GM23338 (cell line): ENCODE measurements around the gene ZFP14. TPM values are rescaled to one million over a fixed set of nuclear protein-coding genes. Genes with fewer than 3 reads are reported as not detected.
A peak's percentile ranks its signal among the peaks of the same experiment; 100 is the strongest.

Experiments used
- ATAC-seq: fragments of 200-7000 bp; cut with Tn5 transposase; 3 replicates; pipeline ENCODE4 v1.9.1; 2020
- DNase-seq: peaks from one replicate; pipeline ENCODE4 v3.0.0-alpha.2; 2015; ENCODE audit warnings: low spot score
- H2AFZ ChIP-seq: fragments of 200-600 bp; sonication (generic); 2 replicates; pipeline ENCODE4 v1.8.0; 2016; ENCODE audit warnings: antibody characterized with exemption, mild to moderate bottlenecking, moderate library complexity
- H3F3A ChIP-seq: fragments of 200-600 bp; sonication (generic); replicated peaks from 2 replicates; pipeline ENCODE4 v1.8.0; 2017; ENCODE audit warnings: antibody characterized with exemption, mixed run types, low read depth
- H3K27ac ChIP-seq: fragments of 200-600 bp; sonication (generic); 2 replicates; pipeline ENCODE4 v1.6.1; 2016; ENCODE audit warnings: low read depth
- H3K27me3 ChIP-seq: fragments of 200-600 bp; sonication (generic); 2 replicates; pipeline ENCODE4 v1.8.0; 2016; ENCODE audit warnings: mild to moderate bottlenecking, mixed run types, moderate library complexity; ENCODE audit not compliant: insufficient read depth
- H3K36me3 ChIP-seq: fragments of 200-600 bp; sonication (generic); 2 replicates; pipeline ENCODE4 v1.8.0; 2016; ENCODE audit warnings: mild to moderate bottlenecking; ENCODE audit not compliant: insufficient read depth
- H3K4me1 ChIP-seq: fragments of 200-600 bp; sonication (generic); 2 replicates; pipeline ENCODE4 v1.8.0; 2016; ENCODE audit warnings: mild to moderate bottlenecking, moderate library complexity; ENCODE audit not compliant: insufficient read depth
- H3K4me2 ChIP-seq: fragments of 200-600 bp; sonication (generic); 2 replicates; pipeline ENCODE4 v1.7.1; 2017; ENCODE audit warnings: mixed run types
- H3K4me3 ChIP-seq: fragments of 200-600 bp; sonication (generic); 2 replicates; pipeline ENCODE4 v1.6.1; 2016; ENCODE audit warnings: mixed run types
- H3K79me2 ChIP-seq: fragments of 200-600 bp; sonication (generic); replicated peaks from 2 replicates; pipeline ENCODE4 v1.8.0; 2017; ENCODE audit warnings: mild to moderate bottlenecking; ENCODE audit not compliant: insufficient read depth
- H3K9me2 ChIP-seq: fragments of 200-600 bp; sonication (generic); 2 replicates; pipeline ENCODE4 v1.8.0; 2017; ENCODE audit not compliant: insufficient read depth
- H4K20me1 ChIP-seq: fragments of 200-600 bp; sonication (generic); replicated peaks from 2 replicates; pipeline ENCODE4 v1.8.0; 2017; ENCODE audit warnings: mild to moderate bottlenecking; ENCODE audit not compliant: insufficient read depth
- H3K27ac Mint-ChIP-seq: 2 replicates; pipeline ENCODE4 v1.8.0; 2020; ENCODE audit warnings: inconsistent platforms, mild to moderate bottlenecking, moderate library complexity, mixed read lengths
- H3K27me3 Mint-ChIP-seq: 3 replicates; pipeline ENCODE4 v1.8.0; 2022; ENCODE audit warnings: low read depth, mild to moderate bottlenecking, moderate library complexity, mixed read lengths, inconsistent platforms; ENCODE audit not compliant: insufficient read depth, poor library complexity
- H3K36me3 Mint-ChIP-seq: 3 replicates; pipeline ENCODE4 v1.8.0; 2021; ENCODE audit warnings: low read depth, mild to moderate bottlenecking, inconsistent platforms, moderate library complexity, mixed read lengths
- H3K4me1 Mint-ChIP-seq: 3 replicates; pipeline ENCODE4 v1.8.0; 2020; ENCODE audit warnings: mild to moderate bottlenecking, inconsistent platforms, mixed read lengths
- H3K4me3 Mint-ChIP-seq: 3 replicates; pipeline ENCODE4 v1.8.0; 2021; ENCODE audit warnings: moderate library complexity, mild to moderate bottlenecking, inconsistent platforms, mixed read lengths
- H3K9me3 Mint-ChIP-seq: 3 replicates; pipeline ENCODE4 v1.8.0; 2020; ENCODE audit warnings: moderate library complexity, mild to moderate bottlenecking, inconsistent platforms, mixed read lengths
- CREB1 ChIP-seq: fragments of 250-450 bp; sonication (Bioruptor Pico); IDR thresholded peaks from 2 replicates; pipeline ENCODE4 v1.5.0; 2020; ENCODE audit warnings: low read depth, mild to moderate bottlenecking, moderate library complexity
- EZH2 ChIP-seq: fragments of 200-600 bp; sonication (generic); IDR thresholded peaks from one replicate; pipeline ENCODE4 v1.8.0; 2017; ENCODE audit warnings: antibody characterized with exemption, mild to moderate bottlenecking, low read depth; ENCODE audit not compliant: unreplicated experiment
- EZH2phosphoT487 ChIP-seq: fragments of 200-600 bp; sonication (generic); IDR thresholded peaks from one replicate; pipeline ENCODE4 v1.8.1; 2018; ENCODE audit warnings: antibody characterized with exemption; ENCODE audit not compliant: unreplicated experiment
- NANOG ChIP-seq: IDR thresholded peaks from 2 replicates; pipeline ENCODE4 v1.6.1; 2016; ENCODE audit warnings: antibody characterized with exemption, borderline replicate concordance
- ZNF331 ChIP-seq: fragments of 250-450 bp; sonication (Bioruptor Pico); IDR thresholded peaks from 2 replicates; pipeline ENCODE4 v1.5.0; 2020; ENCODE audit warnings: low read depth, mild to moderate bottlenecking, moderate library complexity
- polyA plus RNA-seq: library from polyadenylated mRNA; unstranded; fragments of >200 nt; fragmentation: Nextera tagmentation; extraction: Ambion mirVana; gene quantifications from 2 replicates; pipeline ENCODE4 v1.2.1, GENCODE V29; 2016
- total RNA-seq: library from RNA; depleted of rRNA; stranded (reverse); fragments of >200 nt; shearing (Covaris generic); gene quantifications from 2 replicates; pipeline ENCODE4 v1.2.3, GENCODE V29; 2014
- TF ChIP-seq, protein P1 (sequence below): IDR thresholded peaks from one replicate; pipeline ENCODE4 v1.6.1; 2018; ENCODE audit warnings: antibody characterized with exemption; ENCODE audit not compliant: unreplicated experiment
- TF ChIP-seq, protein P2 (sequence below), 2 experiments: fragments of 200-600 bp in 1 of 2; sonication (generic) in 1 of 2; conservative IDR thresholded peaks; 2 replicates each; pipeline versions ENCODE4 v1.5.1 to v1.6.1; 2016 to 2017; ENCODE audit warnings: antibody characterized with exemption in 2 of 2, low read depth in 2 of 2, mild to moderate bottlenecking in 2 of 2, moderate library complexity in 1 of 2

ZFP14 gene
- total and polyA plus RNA-seq, 2 experiments from 2014 or later: 9.0 to 10.4 TPM

DNA sequence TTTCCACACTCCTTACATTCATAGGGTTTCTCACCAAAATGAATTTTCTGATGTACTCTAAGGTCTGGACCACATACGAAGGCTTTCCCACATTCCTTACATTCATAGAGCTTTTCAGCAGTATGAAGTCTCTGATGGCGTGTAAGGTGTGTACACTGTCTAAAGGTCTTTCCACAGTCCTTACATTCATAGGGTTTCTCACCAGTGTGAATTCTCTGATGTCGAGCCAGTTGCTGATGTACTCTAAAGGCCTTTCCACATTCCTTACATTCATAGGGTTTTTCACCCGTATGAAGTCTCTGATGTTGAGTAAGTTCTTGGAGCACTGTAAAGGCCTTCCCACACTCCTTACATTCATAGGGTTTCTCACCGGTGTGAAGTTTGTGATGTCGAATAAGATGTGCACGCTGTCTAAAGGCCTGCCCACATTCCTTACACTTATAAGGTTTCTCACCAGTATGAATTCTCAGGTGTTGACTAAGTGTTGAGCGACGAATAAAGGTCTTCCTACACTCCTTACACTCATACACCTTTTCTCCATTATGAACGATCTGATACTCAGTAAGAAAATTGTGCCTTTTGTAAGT is 38.1 kb downstream of the ZFP14 start (continued):
- TF ChIP-seq, protein P1, sequence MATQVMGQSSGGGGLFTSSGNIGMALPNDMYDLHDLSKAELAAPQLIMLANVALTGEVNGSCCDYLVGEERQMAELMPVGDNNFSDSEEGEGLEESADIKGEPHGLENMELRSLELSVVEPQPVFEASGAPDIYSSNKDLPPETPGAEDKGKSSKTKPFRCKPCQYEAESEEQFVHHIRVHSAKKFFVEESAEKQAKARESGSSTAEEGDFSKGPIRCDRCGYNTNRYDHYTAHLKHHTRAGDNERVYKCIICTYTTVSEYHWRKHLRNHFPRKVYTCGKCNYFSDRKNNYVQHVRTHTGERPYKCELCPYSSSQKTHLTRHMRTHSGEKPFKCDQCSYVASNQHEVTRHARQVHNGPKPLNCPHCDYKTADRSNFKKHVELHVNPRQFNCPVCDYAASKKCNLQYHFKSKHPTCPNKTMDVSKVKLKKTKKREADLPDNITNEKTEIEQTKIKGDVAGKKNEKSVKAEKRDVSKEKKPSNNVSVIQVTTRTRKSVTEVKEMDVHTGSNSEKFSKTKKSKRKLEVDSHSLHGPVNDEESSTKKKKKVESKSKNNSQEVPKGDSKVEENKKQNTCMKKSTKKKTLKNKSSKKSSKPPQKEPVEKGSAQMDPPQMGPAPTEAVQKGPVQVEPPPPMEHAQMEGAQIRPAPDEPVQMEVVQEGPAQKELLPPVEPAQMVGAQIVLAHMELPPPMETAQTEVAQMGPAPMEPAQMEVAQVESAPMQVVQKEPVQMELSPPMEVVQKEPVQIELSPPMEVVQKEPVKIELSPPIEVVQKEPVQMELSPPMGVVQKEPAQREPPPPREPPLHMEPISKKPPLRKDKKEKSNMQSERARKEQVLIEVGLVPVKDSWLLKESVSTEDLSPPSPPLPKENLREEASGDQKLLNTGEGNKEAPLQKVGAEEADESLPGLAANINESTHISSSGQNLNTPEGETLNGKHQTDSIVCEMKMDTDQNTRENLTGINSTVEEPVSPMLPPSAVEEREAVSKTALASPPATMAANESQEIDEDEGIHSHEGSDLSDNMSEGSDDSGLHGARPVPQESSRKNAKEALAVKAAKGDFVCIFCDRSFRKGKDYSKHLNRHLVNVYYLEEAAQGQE: no peak
- TF ChIP-seq CREB1 (CRISPR knock-in tag) (no peak), NANOG (no peak)

- Mint-ChIP-seq H3K27me3 (peaks cover 6% of the 10 kb centered on the region), H3K4me1 (peaks cover 17% of the 10 kb centered on the region), H3K9me3 (peaks cover 35% of the 10 kb centered on the region), H3K27ac (peak overlapping the region; percentile 99), H3K4me3 (peak overlapping the region; percentile 97), H3K36me3 (peaks cover 61% of the 10 kb centered on the region)
- H3K36me3 ChIP-seq: peaks cover 6% of the 10 kb centered on the region
- H4K20me1 ChIP-seq: peaks cover 6% of the 10 kb centered on the region; the same call in 1 of the 2 replicates
- no peaks in the 10 kb centered on the region for H3K9me2 ChIP-seq
- DNase-seq (peak; percentile 99), ATAC-seq (peak; percentile 99)
- H3K27me3 ChIP-seq: no peaks in the 10 kb centered on the region
- H3K79me2 ChIP-seq: peaks cover 49% of the 10 kb centered on the region
- no peaks in the 10 kb centered on the region for H3F3A ChIP-seq
- peak overlapping the region; percentile 90 for H3K27ac ChIP-seq
- peak overlapping the region; percentile 90 for H3K4me2 ChIP-seq
- peak overlapping the region; percentile 76 for H3K4me3 ChIP-seq
- 0 out of 2 replicates have a peak overlapping the region, but pooled peaks have one; percentile 16 for H2AFZ ChIP-seq
- 0 out of 2 replicates have a peak, but pooled peaks cover 13% of the 10 kb centered on the region for H3K4me1 ChIP-seq
- TF ChIP-seq, protein P2, sequence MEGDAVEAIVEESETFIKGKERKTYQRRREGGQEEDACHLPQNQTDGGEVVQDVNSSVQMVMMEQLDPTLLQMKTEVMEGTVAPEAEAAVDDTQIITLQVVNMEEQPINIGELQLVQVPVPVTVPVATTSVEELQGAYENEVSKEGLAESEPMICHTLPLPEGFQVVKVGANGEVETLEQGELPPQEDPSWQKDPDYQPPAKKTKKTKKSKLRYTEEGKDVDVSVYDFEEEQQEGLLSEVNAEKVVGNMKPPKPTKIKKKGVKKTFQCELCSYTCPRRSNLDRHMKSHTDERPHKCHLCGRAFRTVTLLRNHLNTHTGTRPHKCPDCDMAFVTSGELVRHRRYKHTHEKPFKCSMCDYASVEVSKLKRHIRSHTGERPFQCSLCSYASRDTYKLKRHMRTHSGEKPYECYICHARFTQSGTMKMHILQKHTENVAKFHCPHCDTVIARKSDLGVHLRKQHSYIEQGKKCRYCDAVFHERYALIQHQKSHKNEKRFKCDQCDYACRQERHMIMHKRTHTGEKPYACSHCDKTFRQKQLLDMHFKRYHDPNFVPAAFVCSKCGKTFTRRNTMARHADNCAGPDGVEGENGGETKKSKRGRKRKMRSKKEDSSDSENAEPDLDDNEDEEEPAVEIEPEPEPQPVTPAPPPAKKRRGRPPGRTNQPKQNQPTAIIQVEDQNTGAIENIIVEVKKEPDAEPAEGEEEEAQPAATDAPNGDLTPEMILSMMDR (conservative IDR thresholded peaks at IDR 0.05; ENCODE audit: low read depth in 2 of 2): no peak
- TF ChIP-seq, protein P1: peak; percentile 5
- TF ChIP-seq EZH2 (no peak), CREB1 (CRISPR knock-in tag) (0 out of 2 replicates have a peak, but pooled peaks have one; percentile 44), ZNF331 (CRISPR knock-in tag) (no peak), EZH2phosphoT487 (no peak)
These were observed 47.4 kb downstream of the ZFP14 start for GRCh38 chr19:36331353-36332228.
